Chondrocyte (in vitro differentiated cells): ENCODE measurements around the gene NAV2. TPM values are rescaled to one million over a fixed set of nuclear protein-coding genes. Genes with fewer than 3 reads are reported as not detected.

Source experiments
- DNase-seq: peaks from one replicate; pipeline ENCODE4 v3.0.0; 2021; ENCODE audit warnings: mixed read lengths, low spot score
- H3K27ac Mint-ChIP-seq: one replicate; pipeline ENCODE4 v1.8.0; 2021; ENCODE audit warnings: mild to moderate bottlenecking, moderate library complexity, mixed read lengths; ENCODE audit not compliant: unreplicated experiment
- H3K27me3 Mint-ChIP-seq: 2 replicates; pipeline ENCODE4 v1.8.0; 2021; ENCODE audit warnings: low read depth, mixed read lengths
- H3K36me3 Mint-ChIP-seq: 2 replicates; pipeline ENCODE4 v1.8.0; 2021; ENCODE audit warnings: low read depth, mixed read lengths
- H3K4me1 Mint-ChIP-seq: 2 replicates; pipeline ENCODE4 v1.8.0; 2021; ENCODE audit warnings: low read depth, mild to moderate bottlenecking, mixed read lengths
- H3K4me3 Mint-ChIP-seq: one replicate; pipeline ENCODE4 v1.8.0; 2021; ENCODE audit warnings: mild to moderate bottlenecking, moderate library complexity, mixed read lengths; ENCODE audit not compliant: unreplicated experiment
- H3K9me3 Mint-ChIP-seq: 2 replicates; pipeline ENCODE4 v1.8.0; 2021; ENCODE audit warnings: low read depth, mixed read lengths
- CTCF ChIP-seq: fragments of 200-600 bp; sonication (generic); IDR thresholded peaks from 2 replicates; pipeline ENCODE4 v1.5.0; 2021; ENCODE audit warnings: antibody characterized with exemption, mild to moderate bottlenecking, moderate library complexity
- total RNA-seq: library from RNA; stranded (reverse); gene quantifications from 3 replicates; pipeline ENCODE4 v1.2.1, GENCODE V29; 2021

NAV2 gene
- total RNA-seq, 1 donor from 2014 or later: 87.0 TPM

- no peak for DNase-seq
- H3K4me1 Mint-ChIP-seq: peaks cover 4% of the 10 kb centered on the region
- peaks cover 2% of the 10 kb centered on the region for H3K27me3 Mint-ChIP-seq
- H3K9me3 Mint-ChIP-seq: no peaks in the 10 kb centered on the region
- no peaks in the 10 kb centered on the region for H3K36me3 Mint-ChIP-seq
- no peak overlapping the region for H3K4me3 Mint-ChIP-seq
- TF ChIP-seq CTCF: no peak
- no peak overlapping the region for H3K27ac Mint-ChIP-seq
Observed at GRCh38 chr11:19690885-19691284, 21.8 kb upstream of the NAV2 start.

GRCh38 chr11:19691815-19692500, 20.7 kb upstream of the NAV2 start:
- H3K9me3 Mint-ChIP-seq: no peaks in the 10 kb centered on the region
- peaks cover 2% of the 10 kb centered on the region for H3K27me3 Mint-ChIP-seq
- H3K4me1 Mint-ChIP-seq: peaks cover 8% of the 10 kb centered on the region
- DNase-seq: no peak
- no peak overlapping the region for H3K4me3 Mint-ChIP-seq
- H3K27ac Mint-ChIP-seq: no peak overlapping the region
- no peaks in the 10 kb centered on the region for H3K36me3 Mint-ChIP-seq
- TF ChIP-seq CTCF: no peak

GRCh38 chr11:19693146-19693545, 19.5 kb upstream of the NAV2 start:
- Mint-ChIP-seq H3K36me3 (no peaks in the 10 kb centered on the region), H3K4me1 (peaks cover 13% of the 10 kb centered on the region), H3K4me3 (no peak overlapping the region), H3K27ac (no peak overlapping the region), H3K9me3 (no peaks in the 10 kb centered on the region), H3K27me3 (no peaks in the 10 kb centered on the region)
- TF ChIP-seq CTCF: no peak
- DNase-seq: no peak

DNA sequence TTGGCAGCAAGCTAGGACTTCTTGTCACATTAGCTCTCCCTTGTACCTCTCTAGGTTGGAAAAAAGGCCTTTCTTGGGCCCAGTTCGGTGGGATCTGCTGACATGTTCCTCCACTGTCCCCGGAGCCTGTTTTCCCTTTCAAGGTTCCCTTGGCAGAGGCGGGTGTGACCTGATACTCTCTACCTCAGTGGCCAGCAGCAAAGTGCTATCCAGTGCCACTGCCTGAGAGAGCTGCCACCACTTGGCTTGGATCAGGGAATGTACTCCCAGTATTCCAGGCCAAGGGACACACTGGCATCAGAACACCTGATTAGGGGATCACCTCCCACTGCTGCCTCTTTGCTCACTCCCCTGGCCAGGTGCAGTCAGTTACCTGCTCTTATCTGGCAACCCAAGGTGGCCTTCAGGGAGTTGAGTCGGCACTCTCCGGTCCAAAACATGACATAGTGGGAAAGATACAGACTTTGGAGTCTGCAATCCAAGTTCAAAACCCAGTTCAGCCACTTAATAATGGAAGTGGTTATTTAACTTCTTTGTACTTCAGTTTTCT, 17.8 kb upstream of the NAV2 start:
- TF ChIP-seq CTCF: no peak
- Mint-ChIP-seq H3K4me3 (no peak overlapping the region), H3K4me1 (peaks cover 13% of the 10 kb centered on the region), H3K27ac (no peak overlapping the region), H3K9me3 (no peaks in the 10 kb centered on the region), H3K27me3 (no peaks in the 10 kb centered on the region), H3K36me3 (no peaks in the 10 kb centered on the region)
- DNase-seq: no peak

DNA sequence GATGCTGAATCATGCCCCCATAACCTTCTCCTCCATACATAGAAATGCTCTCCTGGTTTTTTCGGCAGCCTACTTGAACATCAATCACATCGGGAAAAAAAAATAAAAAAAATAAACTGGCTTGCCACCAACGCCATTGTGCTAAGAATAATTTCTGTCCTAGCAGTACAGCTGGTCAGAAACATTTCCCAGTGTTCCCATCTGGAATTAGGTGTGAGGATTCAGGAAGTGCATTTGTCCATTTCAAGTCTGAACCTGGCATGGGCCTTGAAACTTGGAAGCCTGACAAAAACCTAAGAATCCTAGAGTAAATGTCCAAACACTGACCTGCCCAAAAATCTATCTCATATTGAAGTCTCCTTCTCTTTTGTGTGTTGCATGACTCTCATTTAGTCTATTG, 16.6 kb upstream of the NAV2 start:
- no peak for DNase-seq
- Mint-ChIP-seq H3K4me1 (peaks cover 13% of the 10 kb centered on the region), H3K4me3 (no peak overlapping the region), H3K27me3 (no peaks in the 10 kb centered on the region), H3K36me3 (no peaks in the 10 kb centered on the region), H3K27ac (no peak overlapping the region), H3K9me3 (no peaks in the 10 kb centered on the region)
- TF ChIP-seq CTCF: no peak
